IMR-90 (cell line): Measurements from ENCODE around the gene IER3. TPM values are rescaled to one million over a fixed set of nuclear protein-coding genes. Genes with fewer than 3 reads are reported as not detected.

Experiments
- ATAC-seq: fragments of 200-7000 bp; cut with Tn5 transposase; 2 replicates; pipeline ENCODE4 v1.9.1; 2020; ENCODE audit warnings: low read depth, mild to moderate bottlenecking, moderate library complexity
- BruUV-seq: library from RNA; stranded (reverse); fragments of 400-500 nt; replicated peaks from 2 replicates; lab custom pipeline; 2021; lab: Mats Ljungman, UMichigan
- CTCF ChIA-PET: fragments of 300-600 bp; formaldehyde crosslinking; extraction: SDS; loops from one replicate; lab custom pipeline; 2021; ENCODE audit warnings: antibody characterized with exemption; lab: Yijun Ruan, JAX
- POLR2A ChIA-PET: fragments of 300-600 bp; sonication (Branson Sonifier 250); formaldehyde crosslinking; loops from one replicate; lab custom pipeline; 2022; ENCODE audit warnings: antibody characterized with exemption; ENCODE audit not compliant: unreplicated experiment; lab: Charles Lee
- DNase-seq: peaks from one replicate; pipeline ENCODE4 v3.0.0; 2013
- H2AFZ ChIP-seq: replicated peaks from 2 replicates; pipeline ENCODE3; 2013; ENCODE audit warnings: low read length, mild to moderate bottlenecking; ENCODE audit not compliant: poor library complexity
- H2AK5ac ChIP-seq: 2 replicates; pipeline ENCODE4 v1.6.1; 2013; ENCODE audit warnings: low read depth, low read length, inconsistent platforms
- H2AK9ac ChIP-seq: replicated peaks from 2 replicates; pipeline ENCODE3; 2013; ENCODE audit warnings: mild to moderate bottlenecking, low read depth, low read length, moderate library complexity; ENCODE audit not compliant: poor library complexity
- H2BK120ac ChIP-seq: 2 replicates; pipeline ENCODE4 v1.6.1; 2013; ENCODE audit warnings: low read depth, low read length, inconsistent platforms
- H2BK15ac ChIP-seq: 3 replicates; pipeline ENCODE4 v1.6.1; 2013; ENCODE audit warnings: low read depth, low read length, inconsistent platforms
- H2BK20ac ChIP-seq: 2 replicates; pipeline ENCODE4 v1.6.1; 2013; ENCODE audit warnings: low read depth, mild to moderate bottlenecking, inconsistent platforms, low read length, moderate library complexity
- H2BK5ac ChIP-seq: 2 replicates; pipeline ENCODE4 v1.6.1; 2013; ENCODE audit warnings: mild to moderate bottlenecking, low read depth, low read length, inconsistent platforms; ENCODE audit not compliant: poor library complexity, severe bottlenecking
- H3K14ac ChIP-seq: replicated peaks from 2 replicates; pipeline ENCODE4 v1.6.1; 2013; ENCODE audit warnings: low read depth, low read length, inconsistent platforms
- H3K18ac ChIP-seq: 2 replicates; pipeline ENCODE4 v1.6.1; 2013; ENCODE audit warnings: low read depth, low read length, control low read depth
- H3K23ac ChIP-seq: 2 replicates; pipeline ENCODE4 v1.6.1; 2013; ENCODE audit warnings: low read depth, low read length, inconsistent platforms
- H3K27ac ChIP-seq: 2 replicates; pipeline ENCODE4 v1.5.1; 2013; ENCODE audit warnings: mild to moderate bottlenecking, control low read depth, low read length; ENCODE audit not compliant: insufficient read depth
- H3K27me3 ChIP-seq: 2 replicates; pipeline ENCODE4 v1.6.1; 2013; ENCODE audit warnings: low read length; ENCODE audit not compliant: control insufficient read depth, insufficient read depth
- H3K36me3 ChIP-seq: 2 replicates; pipeline ENCODE4 v1.6.1; 2013; ENCODE audit warnings: low read length, mixed read lengths; ENCODE audit not compliant: control insufficient read depth, insufficient read depth
- H3K4ac ChIP-seq: 2 replicates; pipeline ENCODE4 v1.6.1; 2013; ENCODE audit warnings: low read depth, low read length, inconsistent platforms
- H3K4me1 ChIP-seq: 2 replicates; pipeline ENCODE4 v1.6.1; 2013; ENCODE audit warnings: low read length, mixed read lengths; ENCODE audit not compliant: control insufficient read depth, insufficient read depth
- H3K4me2 ChIP-seq: 2 replicates; pipeline ENCODE4 v1.6.1; 2013; ENCODE audit warnings: low read depth, mild to moderate bottlenecking, control low read depth, low read length, moderate library complexity
- H3K4me3 ChIP-seq: 2 replicates; pipeline ENCODE4 v1.5.1; 2013; ENCODE audit warnings: low read depth, mild to moderate bottlenecking, control low read depth, low read length, moderate library complexity; ENCODE audit not compliant: insufficient read depth
- H3K56ac ChIP-seq: 2 replicates; pipeline ENCODE4 v1.6.1; 2013; ENCODE audit warnings: low read length, inconsistent platforms; ENCODE audit not compliant: insufficient read depth; ENCODE audit errors: extremely low read depth
- H3K79me1 ChIP-seq, 2 experiments: 2 replicates each; pipeline ENCODE4 v1.6.1; 2013; ENCODE audit warnings: low read length in 2 of 2, inconsistent platforms in 1 of 2, low read depth in 1 of 2
- H3K9ac ChIP-seq: 2 replicates; pipeline ENCODE4 v1.6.1; 2013; ENCODE audit warnings: low read depth, low read length, control low read depth
- H3K9me1 ChIP-seq: 2 replicates; pipeline ENCODE4 v1.6.1; 2013; ENCODE audit warnings: low read length, inconsistent platforms; ENCODE audit not compliant: insufficient read depth
- H3K9me3 ChIP-seq: 2 replicates; pipeline ENCODE4 v1.6.1; 2013; ENCODE audit warnings: low read length; ENCODE audit not compliant: control insufficient read depth, insufficient read depth
- H4K20me1 ChIP-seq: 2 replicates; pipeline ENCODE4 v1.6.1; 2013; ENCODE audit warnings: low read length, inconsistent platforms; ENCODE audit not compliant: insufficient read depth
- H4K5ac ChIP-seq: 2 replicates; pipeline ENCODE4 v1.6.1; 2013; ENCODE audit warnings: mild to moderate bottlenecking, low read depth, low read length, control low read depth
- H4K8ac ChIP-seq, 2 experiments: 2 replicates each; pipeline ENCODE4 v1.6.1; 2013; ENCODE audit warnings: low read depth in 2 of 2, low read length in 2 of 2, control low read depth in 1 of 2, inconsistent platforms in 1 of 2
- H4K91ac ChIP-seq: 2 replicates; pipeline ENCODE4 v1.6.1; 2013; ENCODE audit warnings: low read depth, low read length, inconsistent platforms; ENCODE audit not compliant: insufficient read depth
- BHLHE40 ChIP-seq: fragments of 150-350 bp; IDR thresholded peaks from 2 replicates; pipeline ENCODE4 v1.6.1; 2016; ENCODE audit warnings: mild to moderate bottlenecking, low read depth, low read length
- CEBPB ChIP-seq: IDR thresholded peaks from 2 replicates; pipeline ENCODE4 v1.6.1; 2012; ENCODE audit warnings: low read depth, low read length, improper control_type of control experiment
- CHD1 ChIP-seq: IDR thresholded peaks from 2 replicates; pipeline ENCODE4 v1.6.1; 2012; ENCODE audit warnings: low read depth, low read length, improper control_type of control experiment
- FOS ChIP-seq: fragments of 150-350 bp; IDR thresholded peaks from 2 replicates; pipeline ENCODE4 v1.6.1; 2016; ENCODE audit warnings: low read depth, low read length
- MAFK ChIP-seq: IDR thresholded peaks from 2 replicates; pipeline ENCODE4 v1.6.1; 2012; ENCODE audit warnings: low read depth, low read length, improper control_type of control experiment
- MAZ ChIP-seq: IDR thresholded peaks from 2 replicates; pipeline ENCODE4 v1.6.1; 2012; ENCODE audit warnings: low read depth, mild to moderate bottlenecking, low read length, improper control_type of control experiment, moderate library complexity, borderline replicate concordance
- NFE2L2 ChIP-seq: fragments of 150-350 bp; IDR thresholded peaks from 2 replicates; pipeline ENCODE4 v1.6.1; 2016; ENCODE audit warnings: low read depth, mild to moderate bottlenecking, low read length
- POLR2A ChIP-seq: IDR thresholded peaks from 2 replicates; pipeline ENCODE4 v1.6.1; 2012; ENCODE audit warnings: mild to moderate bottlenecking, low read depth, low read length
- RAD21 ChIP-seq: IDR thresholded peaks from 2 replicates; pipeline ENCODE4 v1.6.1; 2012; ENCODE audit warnings: low read length, improper control_type of control experiment
- RCOR1 ChIP-seq: IDR thresholded peaks from 2 replicates; pipeline ENCODE4 v1.6.1; 2012; ENCODE audit warnings: mild to moderate bottlenecking, low read length, improper control_type of control experiment; ENCODE audit not compliant: insufficient replicate concordance
- RFX5 ChIP-seq: IDR thresholded peaks from 2 replicates; pipeline ENCODE4 v1.8.0; 2012; ENCODE audit warnings: low read depth, mild to moderate bottlenecking, low read length, moderate library complexity
- WGBS, 2 experiments: methylation state at CpG; one replicate each; pipeline versions ENCODE4 v1.1.5 to v1.1.7; 2013; ENCODE audit warnings: missing lambda C conversion rate in 2 of 2; ENCODE audit not compliant: insufficient read length in 1 of 2; ENCODE audit errors: extremely low coverage in 2 of 2; 5-methylcytosine and 5-hydroxymethylcytosine counted together
- dilution Hi-C: fragments of 300-500 bp; cut with HindIII; formaldehyde crosslinking; loops from one replicate; pipeline ENCODE4 v1.14.3; 2018; ENCODE audit warnings: low sequenced_read_pairs; ENCODE audit not compliant: unreplicated experiment
- in situ Hi-C: fragments of 300-500 bp; cut with MboI; formaldehyde crosslinking; loops from 3 replicates; pipeline ENCODE4 v1.14.3; 2019; ENCODE audit warnings: low sequenced_read_pairs, inconsistent platforms, mixed read lengths
- intact Hi-C: fragments of 100-400 bp; cut with micrococcal nuclease; formaldehyde crosslinking; loops from 2 replicates; pipeline ENCODE4 v1.10.0; 2022
- polyA plus RNA-seq, 3 experiments: library from polyadenylated mRNA; depleted of rRNA; stranded (reverse); fragments of >200 nt; gene quantifications; 2 replicates each; pipeline ENCODE4 v1.2.3, GENCODE V29; 2012; ENCODE audit warnings: low replicate concordance in 1 of 3
- total RNA-seq: library from RNA; depleted of rRNA; stranded (reverse); fragments of >200 nt; gene quantifications from 2 replicates; pipeline ENCODE4 v1.2.3, GENCODE V29; 2012
- TF ChIP-seq, protein P1 (sequence below): conservative IDR thresholded peaks from 2 replicates; pipeline ENCODE4 v1.5.1; 2012; ENCODE audit warnings: mild to moderate bottlenecking, low read depth, low read length, improper control_type of control experiment
- TF ChIP-seq, protein P2 (sequence below): fragments of 150-350 bp; IDR thresholded peaks from 2 replicates; pipeline ENCODE4 v1.6.1; 2016; ENCODE audit warnings: low read depth, mild to moderate bottlenecking, low read length, moderate library complexity, borderline replicate concordance

The IER3 gene
- total and polyA plus RNA-seq, 2 of the 4 experiments (the other 2 are of a cell fraction), result 38.4 to 159 TPM

DNA sequence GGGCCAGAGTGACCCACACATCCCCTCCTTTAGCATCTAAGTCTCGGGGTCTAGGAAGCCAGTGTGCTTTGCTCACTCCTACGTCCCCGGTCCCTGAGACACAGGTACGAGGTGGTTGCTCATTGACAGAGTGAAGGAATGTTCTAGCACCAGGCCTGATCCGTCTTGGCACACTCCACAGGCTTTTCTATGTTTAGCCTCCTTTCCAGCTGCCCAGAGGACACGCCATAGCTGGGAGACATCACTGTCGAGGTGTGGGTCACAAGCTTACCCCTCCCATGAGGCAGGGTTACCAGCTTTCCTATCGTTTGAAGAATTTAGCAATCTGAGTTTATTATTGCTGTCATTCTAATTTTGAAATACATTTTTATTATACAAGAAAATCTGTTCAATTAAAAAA, 30.4 kb upstream of the IER3 start:
- in situ Hi-C loops, result no loop called here
- no peaks in the 10 kb centered on the region for H3K27me3 ChIP-seq
- POLR2A ChIA-PET, result no interaction called here
- H2BK20ac ChIP-seq, result peak overlapping the region; percentile 61; the same call in 1 of the 2 replicates
- H3K79me1 ChIP-seq, result peaks cover 0 to 18% of the 10 kb centered on the region in 2 experiments
- no peak overlapping the region for H3K4me3 ChIP-seq
- intact Hi-C loops, result no loop called here
- H2AK9ac ChIP-seq, result peak overlapping the region; percentile 56
- no peak overlapping the region for H3K9ac ChIP-seq
- TF ChIP-seq RCOR1 (no peak), RFX5 (no peak), POLR2A (no peak), CHD1 (no peak), BHLHE40 (no peak), CEBPB (no peak), MAFK (no peak), NFE2L2 (no peak), MAZ (no peak), FOS (no peak), RAD21 (no peak)
- TF ChIP-seq, protein P1, sequence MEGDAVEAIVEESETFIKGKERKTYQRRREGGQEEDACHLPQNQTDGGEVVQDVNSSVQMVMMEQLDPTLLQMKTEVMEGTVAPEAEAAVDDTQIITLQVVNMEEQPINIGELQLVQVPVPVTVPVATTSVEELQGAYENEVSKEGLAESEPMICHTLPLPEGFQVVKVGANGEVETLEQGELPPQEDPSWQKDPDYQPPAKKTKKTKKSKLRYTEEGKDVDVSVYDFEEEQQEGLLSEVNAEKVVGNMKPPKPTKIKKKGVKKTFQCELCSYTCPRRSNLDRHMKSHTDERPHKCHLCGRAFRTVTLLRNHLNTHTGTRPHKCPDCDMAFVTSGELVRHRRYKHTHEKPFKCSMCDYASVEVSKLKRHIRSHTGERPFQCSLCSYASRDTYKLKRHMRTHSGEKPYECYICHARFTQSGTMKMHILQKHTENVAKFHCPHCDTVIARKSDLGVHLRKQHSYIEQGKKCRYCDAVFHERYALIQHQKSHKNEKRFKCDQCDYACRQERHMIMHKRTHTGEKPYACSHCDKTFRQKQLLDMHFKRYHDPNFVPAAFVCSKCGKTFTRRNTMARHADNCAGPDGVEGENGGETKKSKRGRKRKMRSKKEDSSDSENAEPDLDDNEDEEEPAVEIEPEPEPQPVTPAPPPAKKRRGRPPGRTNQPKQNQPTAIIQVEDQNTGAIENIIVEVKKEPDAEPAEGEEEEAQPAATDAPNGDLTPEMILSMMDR, result no peak
- TF ChIP-seq, protein P2, sequence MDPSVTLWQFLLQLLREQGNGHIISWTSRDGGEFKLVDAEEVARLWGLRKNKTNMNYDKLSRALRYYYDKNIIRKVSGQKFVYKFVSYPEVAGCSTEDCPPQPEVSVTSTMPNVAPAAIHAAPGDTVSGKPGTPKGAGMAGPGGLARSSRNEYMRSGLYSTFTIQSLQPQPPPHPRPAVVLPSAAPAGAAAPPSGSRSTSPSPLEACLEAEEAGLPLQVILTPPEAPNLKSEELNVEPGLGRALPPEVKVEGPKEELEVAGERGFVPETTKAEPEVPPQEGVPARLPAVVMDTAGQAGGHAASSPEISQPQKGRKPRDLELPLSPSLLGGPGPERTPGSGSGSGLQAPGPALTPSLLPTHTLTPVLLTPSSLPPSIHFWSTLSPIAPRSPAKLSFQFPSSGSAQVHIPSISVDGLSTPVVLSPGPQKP, result no peak
- H4K91ac ChIP-seq, result peak overlapping the region; percentile 65
- no peaks in the 10 kb centered on the region for H3K36me3 ChIP-seq
- no peak overlapping the region for H3K4me2 ChIP-seq
- H3K23ac ChIP-seq, result no peak overlapping the region
- H3K9me1 ChIP-seq, result peaks cover 25% of the 10 kb centered on the region
- H2BK5ac ChIP-seq, result peak overlapping the region; percentile 64
- no peak overlapping the region for H3K56ac ChIP-seq
- no peaks in the 10 kb centered on the region for H3K9me3 ChIP-seq
- H3K4ac ChIP-seq, result peak overlapping the region; percentile 83
- peak overlapping the region; percentile 60 for H2AFZ ChIP-seq
- H2BK15ac ChIP-seq, result peak overlapping the region; percentile 82
- H3K4me1 ChIP-seq, result peaks cover 23% of the 10 kb centered on the region
- dilution Hi-C loops, result no loop called here
- H3K27ac ChIP-seq, result no peak overlapping the region
- BruUV-seq, result no TSS peak
- no peak for DNase-seq
- 83% methylated on average over 4 of the region's 8 CpGs; no CpG with 5 or more reads in 1 of the 2 experiments for WGBS, 2 experiments
- peak overlapping the region; percentile 38; the same call in 1 of the 2 replicates for H3K18ac ChIP-seq
- peak overlapping the region; percentile 51 for H3K14ac ChIP-seq
- CTCF ChIA-PET, result no interaction called here
- peak overlapping the region; percentile 74 for H2AK5ac ChIP-seq
- peak overlapping the region; percentile 0 to 50; a peak in 3 of 4 replicates for H4K8ac ChIP-seq
- H2BK120ac ChIP-seq, result peak overlapping the region; percentile 90
- H4K5ac ChIP-seq, result peak overlapping the region; percentile 46; the same call in 1 of the 2 replicates
- no peak for ATAC-seq
- no peaks in the 10 kb centered on the region for H4K20me1 ChIP-seq
